OCI-LY7 (cell line): ENCODE data around the gene PZP. TPM values are rescaled to one million over a fixed set of nuclear protein-coding genes. Genes with fewer than 3 reads are reported as not detected.

ENCODE experiments used
- BruUV-seq: library from RNA; stranded (reverse); fragments of 400-500 nt; replicated peaks from 2 replicates; lab custom pipeline; 2021; lab: Mats Ljungman, UMichigan
- CTCF ChIA-PET: fragments of 300-600 bp; sonication (Branson Sonifier 250); formaldehyde crosslinking; loops from one replicate; lab custom pipeline; 2022; ENCODE audit warnings: antibody characterized with exemption; ENCODE audit not compliant: unreplicated experiment; lab: Charles Lee
- POLR2A ChIA-PET: fragments of 300-600 bp; sonication (Branson Sonifier 250); formaldehyde crosslinking; loops from one replicate; lab custom pipeline; 2022; ENCODE audit warnings: antibody characterized with exemption; lab: Charles Lee
- DNase-seq: peaks from one replicate; pipeline ENCODE4 v3.0.0-alpha.2; 2015; ENCODE audit warnings: low spot score
- H2AFZ ChIP-seq: fragments of 200-600 bp; sonication (generic), shearing (Covaris generic); 2 replicates; pipeline ENCODE4 v1.6.1; 2014; ENCODE audit warnings: mild to moderate bottlenecking, antibody characterized with exemption, low read length, moderate library complexity
- H3K27ac ChIP-seq: fragments of 200-600 bp; sonication (generic); 2 replicates; pipeline ENCODE4 v1.5.1; 2014; ENCODE audit warnings: mixed run types, low read depth, mild to moderate bottlenecking, moderate library complexity, low read length, inconsistent platforms; ENCODE audit not compliant: poor library complexity, severe bottlenecking
- H3K36me3 ChIP-seq: fragments of 200-600 bp; sonication (generic); 2 replicates; pipeline ENCODE4 v1.6.1; 2014; ENCODE audit warnings: mild to moderate bottlenecking, antibody characterized with exemption, low read length, moderate library complexity, mixed read lengths; ENCODE audit not compliant: insufficient read depth
- H3K4me1 ChIP-seq: fragments of 200-600 bp; sonication (generic); 2 replicates; pipeline ENCODE4 v1.5.1; 2014; ENCODE audit warnings: mild to moderate bottlenecking, low read length; ENCODE audit not compliant: insufficient read depth, poor library complexity, severe bottlenecking
- H3K4me2 ChIP-seq: fragments of 200-600 bp; sonication (generic); 2 replicates; pipeline ENCODE4 v1.6.1; 2014; ENCODE audit warnings: mild to moderate bottlenecking, low read length
- H3K4me3 ChIP-seq: fragments of 200-600 bp; sonication (generic); 2 replicates; pipeline ENCODE4 v1.5.1; 2014; ENCODE audit warnings: mild to moderate bottlenecking, low read depth, low read length; ENCODE audit not compliant: poor library complexity, severe bottlenecking
- H3K79me2 ChIP-seq: fragments of 200-600 bp; sonication (generic); 2 replicates; pipeline ENCODE4 v1.6.1; 2016; ENCODE audit warnings: low read depth, mild to moderate bottlenecking, low read length, moderate library complexity, mixed read lengths; ENCODE audit not compliant: insufficient read depth
- H3K9me2 ChIP-seq: fragments of 200-600 bp; sonication (generic); 2 replicates; pipeline ENCODE4 v1.6.1; 2016; ENCODE audit warnings: mild to moderate bottlenecking, low read length, mixed read lengths; ENCODE audit not compliant: insufficient read depth
- H3K9me3 ChIP-seq: fragments of 200-600 bp; sonication (generic); 2 replicates; pipeline ENCODE4 v1.6.1; 2014; ENCODE audit warnings: mild to moderate bottlenecking, mixed run types, low read length, mixed read lengths
- H4K20me1 ChIP-seq: fragments of 200-600 bp; sonication (generic); 2 replicates; pipeline ENCODE4 v1.6.1; 2014; ENCODE audit warnings: mild to moderate bottlenecking, antibody characterized with exemption, low read length, moderate library complexity, mixed read lengths; ENCODE audit not compliant: insufficient read depth
- CTCF ChIP-seq: fragments of 200-600 bp; sonication (generic); conservative IDR thresholded peaks from 2 replicates; pipeline ENCODE4 v1.5.1; 2014; ENCODE audit warnings: mild to moderate bottlenecking, antibody characterized with exemption, low read length, moderate library complexity, mixed read lengths
- EZH2phosphoT487 ChIP-seq: fragments of 200-600 bp; sonication (generic); IDR thresholded peaks from 2 replicates; pipeline ENCODE4 v1.6.1; 2018; ENCODE audit warnings: low read depth, borderline replicate concordance, mild to moderate bottlenecking, mixed run types, antibody characterized with exemption, low read length, moderate library complexity, mixed read lengths
- intact Hi-C: fragments of 100-400 bp; cut with micrococcal nuclease; formaldehyde crosslinking; loops from one replicate; pipeline ENCODE4 v1.10.0; 2022; ENCODE audit not compliant: unreplicated experiment
- total RNA-seq, 2 experiments: library from RNA; depleted of rRNA in 1 of 2; stranded (reverse); fragments of >200 nt in 1 of 2; shearing (Covaris generic) in 1 of 2; gene quantifications; 2 replicates each; pipeline ENCODE4 v1.2.3, GENCODE V29; 2014 to 2022

PZP gene
- total RNA-seq, 2 experiments from 2014 or later = not detected

- Histone ChIP-seq H3K4me2 (no peak overlapping the region), H3K79me2 (no peaks in the 10 kb centered on the region), H3K9me3 (no peaks in the 10 kb centered on the region), H3K36me3 (no peaks in the 10 kb centered on the region), H3K27ac (no peak overlapping the region), H3K4me3 (no peak overlapping the region), H3K4me1 (no peaks in the 10 kb centered on the region), H4K20me1 (no peaks in the 10 kb centered on the region), H2AFZ (no peak overlapping the region), H3K9me2 (no peaks in the 10 kb centered on the region)
- ChIA-PET CTCF (no interaction called here), POLR2A (no interaction called here)
- no TSS peak for BruUV-seq
- DNase-seq = no peak
- TF ChIP-seq EZH2phosphoT487 (no peak), CTCF (no peak)
- intact Hi-C loops = no loop called here
Measured at GRCh38 chr12:9237286-9237685, 29.1 kb upstream of the PZP start.

GRCh38 chr12:9235519-9235918 lies 27.3 kb upstream of the PZP start:
- Histone ChIP-seq H3K4me1 (no peaks in the 10 kb centered on the region), H3K4me3 (no peak overlapping the region), H3K9me3 (no peaks in the 10 kb centered on the region), H3K79me2 (no peaks in the 10 kb centered on the region), H2AFZ (no peak overlapping the region), H3K27ac (no peak overlapping the region), H3K36me3 (no peaks in the 10 kb centered on the region), H3K9me2 (no peaks in the 10 kb centered on the region), H3K4me2 (no peak overlapping the region), H4K20me1 (no peaks in the 10 kb centered on the region)
- POLR2A ChIA-PET = interaction anchor here (0.5 to 0.9 kb wide), 3 partner anchors 24 to 1054 kb away, joined by 3 read pairs; no protein-coding TSS in a partner anchor
- intact Hi-C loops = no loop called here
- TF ChIP-seq CTCF (no peak), EZH2phosphoT487 (no peak)
- no peak for DNase-seq
- no TSS peak for BruUV-seq
- CTCF ChIA-PET = no interaction called here

- BruUV-seq = no TSS peak
- H2AFZ ChIP-seq = no peak overlapping the region
Measured at GRCh38 chr12:9227950-9228349, 19.8 kb upstream of the PZP start.

More at GRCh38 chr12:9227950-9228349, 19.8 kb upstream of the PZP start:
- Histone ChIP-seq H3K4me2 (no peak overlapping the region), H3K36me3 (no peaks in the 10 kb centered on the region), H3K9me2 (no peaks in the 10 kb centered on the region), H3K4me1 (no peaks in the 10 kb centered on the region), H3K9me3 (no peaks in the 10 kb centered on the region), H3K4me3 (no peak overlapping the region), H4K20me1 (no peaks in the 10 kb centered on the region), H3K27ac (no peak overlapping the region), H3K79me2 (no peaks in the 10 kb centered on the region)
- ChIA-PET CTCF (no interaction called here), POLR2A (no interaction called here)
- intact Hi-C loops = no loop called here
- no peak for TF ChIP-seq EZH2phosphoT487
- no peak for TF ChIP-seq CTCF
- DNase-seq = no peak
